ENCODE data around the gene LYPD3.
"Not testable (repeated sequence)": the region's sequence is repeated elsewhere in the genome, so short reads cannot be mapped to it uniquely, and the experiment has no call there.

The LYPD3 gene

DNA sequence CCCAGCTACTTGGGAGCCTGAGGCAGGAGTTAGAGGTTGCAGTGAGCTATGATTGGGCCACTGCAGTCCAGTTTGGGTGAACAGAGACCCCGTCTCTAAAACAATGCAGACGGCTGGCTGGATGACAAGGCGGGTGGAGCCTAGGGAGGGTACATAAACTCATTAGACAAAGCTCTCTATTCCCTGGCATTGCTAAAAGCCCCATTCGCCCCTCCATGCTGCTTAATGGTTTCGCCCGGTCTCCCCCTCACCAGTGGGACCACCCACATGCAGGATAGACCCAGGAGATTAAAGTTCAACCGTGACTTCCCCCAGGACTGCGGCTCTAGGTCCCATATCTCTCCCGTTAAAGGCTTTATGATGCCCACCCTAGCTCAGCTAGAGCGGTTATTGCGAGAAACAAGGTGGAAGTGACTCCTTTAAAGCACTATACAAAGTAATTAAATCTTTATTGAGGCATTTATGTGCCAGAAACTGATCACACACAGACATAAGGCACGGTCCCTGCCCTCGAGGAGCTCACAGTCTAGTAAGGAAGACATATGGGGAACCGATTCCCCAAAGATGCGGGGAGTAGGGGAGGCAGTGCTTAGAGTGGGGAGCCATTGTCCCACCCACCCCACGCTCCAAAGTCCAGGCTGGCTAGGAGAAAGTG is 4.9 kb downstream of the LYPD3 start:
- DNase-seq: no peak

DNA sequence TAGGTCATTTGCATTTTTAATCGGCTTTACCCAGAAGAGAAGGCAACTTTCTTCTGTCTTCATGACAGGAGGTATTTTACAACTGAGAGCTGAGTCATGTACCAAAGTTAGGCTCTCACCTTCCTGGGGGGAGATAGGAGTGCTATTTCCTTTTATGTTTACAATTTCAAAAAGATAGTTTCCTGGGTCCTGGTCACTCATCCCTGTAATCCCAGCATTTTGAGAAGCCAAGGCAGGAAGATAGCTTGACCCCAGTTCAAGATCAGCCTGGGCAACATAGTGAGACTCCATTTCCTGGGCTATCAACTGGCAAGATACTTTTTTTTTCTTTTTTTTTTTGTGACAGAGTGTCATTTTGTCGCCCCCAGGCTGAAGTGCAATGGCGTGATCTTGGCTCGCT is 7.6 kb downstream of the LYPD3 start:
- no peak for DNase-seq

DNA sequence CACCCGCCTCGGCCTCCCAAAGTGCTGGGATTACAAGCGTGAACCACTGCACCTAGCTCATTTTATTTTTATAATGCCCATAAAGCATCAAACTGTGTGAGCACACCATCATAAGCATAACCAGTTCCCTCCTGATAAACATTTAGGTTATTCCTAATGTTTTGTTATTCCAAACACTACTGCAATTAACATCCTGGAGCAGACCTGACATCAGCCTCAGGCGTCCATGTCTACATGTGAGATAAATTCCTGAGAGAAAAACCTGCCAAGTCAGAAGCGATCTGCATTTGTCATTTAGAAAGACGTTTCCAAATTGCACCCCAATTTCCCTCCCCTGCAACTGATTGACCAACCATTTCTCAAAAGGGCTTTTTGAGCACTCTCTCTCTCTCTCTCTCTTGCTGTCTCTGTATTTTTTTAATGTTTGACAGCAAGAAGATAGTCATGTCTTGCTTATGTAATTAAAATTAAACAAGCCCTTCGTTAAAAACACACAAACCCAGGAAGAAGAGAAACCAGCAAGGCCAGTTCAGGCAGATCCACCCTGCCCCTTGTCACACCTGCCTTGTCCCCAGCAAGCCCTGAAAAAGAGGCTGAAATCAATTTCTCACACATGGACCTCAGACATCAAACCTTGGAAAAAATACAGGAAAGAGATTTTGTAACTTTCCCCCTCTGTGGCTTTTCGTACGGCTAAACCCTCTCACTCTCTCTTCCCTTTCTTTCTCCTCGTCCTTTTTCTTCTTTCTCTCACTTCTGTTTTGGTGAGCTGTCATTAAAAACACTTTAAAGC is 9.9 kb downstream of the LYPD3 start:
- DNase-seq: no peak

DNA sequence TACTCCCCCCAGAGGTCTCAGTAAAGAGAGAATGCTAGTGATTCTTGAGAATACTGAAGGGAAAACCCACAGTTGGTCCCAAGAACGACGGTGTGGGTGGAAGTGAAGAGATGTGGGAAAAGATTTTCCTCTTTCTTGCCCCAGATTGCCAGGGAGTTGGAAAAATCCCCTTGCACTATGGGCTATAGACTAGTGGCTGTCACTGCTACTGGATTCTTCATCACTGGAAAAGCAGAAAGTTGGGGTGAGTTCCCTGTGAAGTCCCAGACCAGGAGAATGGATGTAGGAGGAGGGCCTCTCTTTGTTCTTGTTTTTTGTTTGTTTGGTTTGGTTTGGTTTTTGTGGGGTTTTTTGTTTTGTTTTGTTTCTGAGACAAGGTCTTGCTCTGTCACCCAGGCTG is 11.4 kb downstream of the LYPD3 start:
- DNase-seq: no peak

DNA sequence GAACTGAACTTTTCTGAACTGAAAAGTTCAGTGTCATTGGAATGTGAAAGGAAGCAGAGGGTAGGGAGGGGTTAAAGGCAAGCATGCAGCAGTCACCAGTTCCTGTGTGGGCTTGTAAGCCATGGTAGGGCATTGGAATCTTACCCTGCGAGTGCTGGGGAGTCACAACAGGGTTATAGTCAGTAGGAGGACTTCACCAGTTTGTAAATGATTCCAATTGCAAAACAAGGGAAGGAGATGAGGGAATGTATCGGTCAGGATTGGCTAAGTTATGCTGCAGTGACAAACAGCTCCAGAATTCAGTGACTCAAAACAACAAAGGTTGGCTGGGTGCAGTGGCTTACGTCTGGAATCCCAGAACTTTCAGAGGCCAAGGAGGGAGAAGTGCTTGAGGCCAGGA is 12.8 kb downstream of the LYPD3 start:
- DNase-seq: no peak

DNA sequence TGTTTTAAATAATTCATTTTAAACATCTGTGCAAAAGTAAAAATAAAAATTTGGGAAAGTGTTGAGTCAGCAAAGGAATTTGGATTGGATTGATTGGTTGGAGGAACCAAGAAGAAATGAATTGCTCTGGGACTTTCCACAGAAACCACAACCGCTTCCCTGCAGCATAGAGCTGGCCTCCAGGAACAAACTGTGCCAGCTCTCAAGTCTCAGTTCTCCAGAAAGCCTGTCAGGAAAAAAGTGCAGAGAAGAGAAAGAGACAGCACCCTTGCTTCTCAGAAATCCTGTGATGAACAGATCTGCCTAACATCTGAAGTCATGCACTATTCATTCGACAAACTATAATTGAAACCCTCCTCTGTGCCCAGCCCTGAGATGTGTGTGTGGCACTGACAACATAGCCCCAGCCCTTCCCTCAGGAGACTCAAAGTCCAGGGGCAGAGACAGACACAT is 14.8 kb downstream of the LYPD3 start:
- peak; percentile 47 for DNase-seq

DNA sequence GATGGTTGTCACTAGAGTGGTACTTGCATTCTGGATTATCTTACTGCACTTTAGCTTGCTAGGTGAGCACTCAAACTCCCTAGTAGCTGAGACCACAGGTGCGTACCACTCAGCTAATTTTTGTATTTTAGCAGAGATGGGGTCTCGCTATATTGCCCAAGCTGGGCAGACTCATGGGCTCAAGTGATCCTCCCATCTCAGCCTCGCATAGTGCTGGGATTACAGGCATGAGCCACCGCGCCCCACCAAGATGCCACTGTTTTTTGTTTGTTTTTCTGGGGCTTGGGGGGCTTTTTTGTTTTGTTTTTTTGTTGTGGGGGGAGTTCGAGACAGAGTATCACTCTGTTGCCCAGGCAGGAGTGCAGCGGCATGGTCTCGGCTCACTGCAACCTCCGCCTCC is 17.8 kb downstream of the LYPD3 start:
- no peak for DNase-seq

DNA sequence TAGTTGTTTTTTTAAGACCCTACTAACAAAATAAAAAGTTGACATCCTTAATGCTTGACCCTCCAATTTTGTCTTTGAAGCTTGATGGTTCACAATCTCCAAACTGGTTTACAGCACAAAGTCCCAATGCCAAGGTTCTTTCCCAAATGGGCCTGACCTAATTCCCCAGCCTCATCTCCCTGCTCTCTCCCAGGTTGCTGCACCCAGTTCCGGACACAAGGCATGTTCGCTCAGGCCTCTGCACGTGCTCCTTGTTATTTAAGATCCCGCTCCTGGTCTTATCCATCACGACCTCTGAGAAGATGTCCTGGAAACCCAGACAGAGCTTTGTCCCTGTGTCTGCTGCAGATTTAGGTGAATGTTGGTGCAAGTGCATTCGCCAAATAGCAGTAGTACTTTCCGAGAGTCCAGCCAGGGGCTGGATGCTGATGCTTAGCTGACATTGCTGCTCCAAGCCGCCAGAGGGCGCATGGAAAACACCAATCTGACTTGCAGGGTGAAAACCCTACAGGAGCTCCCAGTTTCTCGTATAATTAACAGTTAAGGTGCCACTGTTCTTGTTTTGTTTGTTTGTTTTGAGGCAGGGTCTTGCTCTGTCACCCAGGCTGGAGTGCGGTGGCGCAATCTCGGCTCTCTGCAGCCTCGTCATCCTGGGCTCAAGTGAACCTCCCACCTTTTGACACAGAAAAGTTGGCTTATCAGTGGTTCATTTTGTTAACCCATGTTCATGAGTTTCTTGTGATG is 18.5 kb downstream of the LYPD3 start:
- DNase-seq: peak; percentile 69

DNA sequence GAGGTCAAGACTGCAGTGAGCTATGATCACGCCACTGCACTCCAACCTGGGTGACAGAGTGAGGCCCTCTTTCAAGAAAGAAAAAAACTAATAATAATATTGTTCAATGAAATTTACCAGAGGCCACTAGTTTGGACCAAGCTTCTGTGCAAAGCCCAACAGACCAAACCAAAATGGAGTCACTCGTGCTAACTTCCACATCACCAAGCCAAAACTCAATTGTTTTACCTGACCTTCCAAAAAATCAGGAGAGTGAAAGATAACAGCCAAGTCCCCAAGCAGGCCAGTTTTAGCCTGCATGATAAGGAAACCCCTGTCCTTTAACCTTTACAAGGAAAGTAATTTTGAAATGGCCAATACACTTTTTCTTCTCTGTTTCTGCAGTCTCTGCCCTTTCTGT is 20.0 kb downstream of the LYPD3 start:
- DNase-seq: no peak

DNA sequence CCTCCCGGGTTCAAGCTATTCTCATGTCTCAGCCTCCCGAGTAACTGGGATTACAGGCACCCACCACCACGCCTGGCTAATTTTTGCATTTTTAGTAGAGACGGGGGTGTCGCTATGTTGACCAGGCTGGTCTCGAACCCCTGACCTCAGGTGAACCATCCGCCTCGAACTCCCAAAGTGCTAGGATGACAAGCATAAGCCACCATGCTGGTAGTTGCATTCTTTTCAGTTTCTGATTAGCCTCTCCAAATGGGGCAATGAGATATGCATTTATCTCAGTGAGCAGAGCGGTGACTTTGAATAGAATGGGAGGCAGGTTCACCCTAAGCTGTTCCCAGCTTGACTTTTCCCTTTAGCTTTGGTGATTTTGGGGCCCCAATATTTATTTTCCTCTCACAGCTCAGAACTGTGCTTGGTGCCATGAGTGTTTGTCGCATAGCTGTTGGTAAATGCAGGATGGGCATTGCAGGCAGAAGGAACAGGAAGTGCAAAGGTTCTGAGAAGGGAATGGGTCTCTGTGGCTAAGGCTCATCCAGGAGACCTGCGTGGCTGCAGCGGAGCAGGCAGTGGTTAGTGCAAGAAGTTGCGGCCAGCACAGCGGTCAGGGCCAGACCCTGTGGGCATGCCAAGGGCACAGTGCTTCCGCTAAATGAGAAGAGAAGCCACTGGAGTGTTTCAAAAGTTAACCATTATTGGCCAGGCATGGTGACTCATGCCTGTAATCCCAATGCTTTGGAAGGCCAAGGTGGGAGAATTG is 20.7 kb downstream of the LYPD3 start:
- DNase-seq: no peak

DNA sequence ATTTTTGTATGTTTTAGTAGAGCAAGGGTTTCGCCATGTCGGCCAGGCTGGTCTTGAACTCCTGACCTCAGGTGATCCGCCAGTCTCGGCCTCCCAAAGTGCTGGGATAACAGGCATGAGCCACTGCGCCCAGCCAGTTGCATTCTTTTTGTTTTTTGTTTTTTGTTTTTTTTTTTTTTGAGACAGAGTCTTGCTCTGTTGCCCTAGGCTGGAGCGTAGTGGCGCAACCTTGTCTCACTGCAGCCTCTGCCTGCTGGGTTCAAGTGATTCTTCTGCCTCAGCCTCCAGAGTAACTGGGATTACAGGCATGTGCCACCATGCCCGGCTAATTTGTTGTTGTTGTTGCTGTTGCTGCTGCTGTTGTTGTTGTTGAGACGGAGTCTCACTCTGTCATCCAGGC is 21.3 kb downstream of the LYPD3 start:
- not testable (repeated sequence) for DNase-seq

DNA sequence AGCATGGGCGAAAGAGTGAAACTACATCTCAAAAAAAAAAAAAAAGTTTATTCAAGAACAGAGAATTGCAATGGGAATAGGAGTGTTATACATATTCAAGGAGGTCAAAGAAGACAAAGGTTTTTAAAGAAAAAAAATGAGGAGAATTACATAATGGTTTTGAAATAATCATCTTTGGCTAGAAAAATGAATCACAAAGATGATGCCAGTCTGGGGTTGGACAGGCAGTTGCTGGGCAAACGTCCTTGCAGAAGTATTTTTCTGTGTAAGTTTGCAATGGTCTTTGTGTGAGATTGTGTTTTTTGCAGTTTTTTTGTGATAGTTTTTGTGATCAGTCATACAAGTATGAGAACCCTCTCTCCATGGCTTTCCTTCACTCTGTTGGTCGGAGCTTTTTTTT is 23.7 kb downstream of the LYPD3 start:
- DNase-seq: no peak

DNA sequence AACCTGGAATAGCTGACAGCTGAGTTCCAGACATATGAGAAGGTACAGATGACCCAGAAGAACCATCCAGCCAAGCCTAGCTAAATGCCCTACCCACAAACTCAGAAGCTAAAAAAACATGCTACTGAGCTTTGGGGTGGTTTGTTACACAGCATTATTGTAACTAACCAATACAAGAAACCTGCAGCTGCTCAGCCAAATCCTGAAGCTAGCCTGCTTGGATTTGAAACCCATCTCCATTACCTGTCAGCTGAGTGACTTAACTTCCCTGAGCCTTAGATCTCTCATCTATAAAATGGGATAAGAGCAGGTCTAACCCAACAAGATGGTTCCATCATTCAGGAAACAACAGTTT is 25.7 kb downstream of the LYPD3 start:
- no peak for DNase-seq

DNA sequence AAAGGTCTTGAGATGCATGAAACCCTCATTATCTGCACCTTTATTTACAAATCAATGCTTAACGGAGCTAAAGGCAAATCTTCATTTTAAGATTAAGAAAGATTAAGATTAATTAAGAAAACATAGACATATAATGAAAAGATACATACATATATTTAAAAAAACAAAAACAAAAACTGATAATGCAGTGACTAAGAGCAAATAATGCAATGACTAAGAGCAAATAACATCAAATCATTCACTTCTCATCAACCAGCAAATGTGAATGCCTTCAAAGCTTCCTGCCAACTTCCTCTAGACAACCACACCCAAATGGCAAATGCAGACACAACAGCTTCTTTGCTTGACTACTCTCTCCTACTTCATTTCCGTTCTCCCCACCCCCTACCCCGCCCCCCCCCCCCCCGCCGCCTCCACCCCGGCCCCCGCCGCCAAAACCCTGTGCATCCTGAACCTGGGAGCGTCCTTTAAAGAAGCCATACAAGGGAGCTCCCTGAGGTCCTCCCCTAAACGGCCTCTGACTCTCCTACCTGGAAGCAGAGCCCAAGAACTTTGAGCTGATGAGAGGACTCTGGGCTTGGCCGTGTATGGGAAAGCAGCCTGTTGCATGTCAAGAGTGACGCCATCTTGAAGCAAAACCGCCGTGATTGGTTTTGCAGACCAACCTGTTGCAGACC is 26.2 kb downstream of the LYPD3 start:
- peak; percentile 32 for DNase-seq

DNA sequence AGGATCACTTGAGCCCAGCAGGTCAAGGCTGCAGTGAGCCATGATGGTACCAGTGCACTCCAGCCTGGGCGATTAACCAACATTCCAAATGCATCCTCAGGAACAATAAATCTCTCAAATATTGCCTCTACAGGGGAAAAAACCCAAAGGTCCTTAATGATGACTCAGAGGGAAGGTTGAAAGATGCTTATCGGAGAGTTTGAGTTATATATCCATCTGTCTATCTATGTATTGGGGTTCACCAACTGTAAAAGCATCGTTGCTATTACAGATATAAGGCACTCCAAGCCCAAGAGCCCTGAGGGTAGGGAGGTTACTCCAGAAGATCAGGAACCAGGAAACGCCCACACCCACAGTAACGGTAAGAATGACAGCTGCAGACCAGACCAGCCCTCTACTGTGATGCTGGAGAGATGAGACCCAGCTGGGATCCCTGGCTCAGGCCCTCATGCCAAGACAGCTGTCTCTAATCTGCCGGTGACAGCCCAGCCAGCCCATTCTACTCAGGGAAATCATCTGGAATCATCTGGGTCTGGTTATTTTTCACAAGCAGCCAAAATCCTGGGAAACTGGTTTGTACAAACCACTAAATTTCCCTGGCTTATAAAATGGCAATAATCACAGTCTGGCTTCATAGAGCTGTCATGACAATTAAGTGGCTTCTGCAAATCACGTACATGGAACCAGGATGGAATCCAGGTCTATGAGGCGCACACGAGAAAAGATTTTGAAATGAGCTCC is 26.9 kb downstream of the LYPD3 start:
- DNase-seq: peak; percentile 66

DNA sequence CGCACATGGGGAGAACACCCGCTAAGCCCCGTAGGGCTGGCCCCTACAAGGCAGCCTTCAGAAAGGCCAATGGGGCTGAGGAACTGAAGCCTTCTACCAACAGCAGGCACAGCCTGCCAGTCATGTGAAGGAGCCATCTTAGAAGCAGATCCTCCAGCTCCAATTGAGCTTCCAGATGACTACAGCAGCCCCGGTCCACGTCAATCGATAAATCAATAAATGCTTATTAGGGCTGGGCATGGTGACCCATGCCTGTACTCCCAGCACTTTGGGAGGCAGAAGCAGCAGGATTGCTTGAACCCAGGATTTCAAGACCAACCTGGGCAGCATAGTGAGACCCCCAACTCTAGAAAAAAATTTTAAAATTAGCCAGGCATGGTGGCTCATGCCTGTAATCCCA is 27.7 kb downstream of the LYPD3 start:
- no peak for DNase-seq

DNA sequence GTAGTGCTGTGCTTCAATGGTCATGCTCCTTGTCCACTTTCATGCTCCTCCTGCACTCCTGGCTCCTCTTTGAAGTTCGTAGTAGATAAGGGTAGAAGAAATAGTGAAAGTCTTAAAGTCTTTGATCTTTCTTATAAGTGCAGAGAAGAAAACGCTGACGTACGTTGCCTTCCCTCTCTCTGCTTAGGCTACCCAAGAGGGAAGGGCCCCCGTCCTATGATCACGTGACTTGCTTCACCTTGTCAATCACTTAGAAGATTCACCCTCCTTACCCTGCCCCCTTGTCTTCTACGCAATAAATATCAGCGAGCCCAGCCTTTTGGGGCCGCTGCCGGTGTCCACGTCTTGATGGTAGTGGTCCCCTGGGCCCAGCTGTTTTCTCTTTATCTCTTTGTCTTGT is 28.1 kb downstream of the LYPD3 start:
- DNase-seq: not testable (repeated sequence)

DNA sequence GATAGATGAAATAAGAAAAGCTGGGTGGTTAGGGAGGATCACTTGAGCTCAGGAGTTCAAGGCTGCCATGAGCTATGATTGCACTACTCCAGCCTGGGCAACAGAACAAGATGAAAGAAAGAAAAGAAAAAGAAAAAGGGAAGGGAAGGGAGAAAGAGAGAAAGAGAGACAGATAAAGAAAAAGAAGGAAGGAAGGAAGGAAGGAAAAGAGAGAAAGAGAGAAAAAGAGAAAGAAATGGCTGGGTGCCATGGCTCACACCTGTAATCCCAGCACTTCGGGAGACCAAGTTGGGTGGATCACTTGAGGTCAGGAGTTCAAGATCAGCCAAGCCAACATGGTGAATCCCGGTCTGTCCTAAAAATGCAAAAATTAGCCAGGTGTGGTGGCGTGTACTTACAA is 29.6 kb downstream of the LYPD3 start:
- no peak for DNase-seq

DNA sequence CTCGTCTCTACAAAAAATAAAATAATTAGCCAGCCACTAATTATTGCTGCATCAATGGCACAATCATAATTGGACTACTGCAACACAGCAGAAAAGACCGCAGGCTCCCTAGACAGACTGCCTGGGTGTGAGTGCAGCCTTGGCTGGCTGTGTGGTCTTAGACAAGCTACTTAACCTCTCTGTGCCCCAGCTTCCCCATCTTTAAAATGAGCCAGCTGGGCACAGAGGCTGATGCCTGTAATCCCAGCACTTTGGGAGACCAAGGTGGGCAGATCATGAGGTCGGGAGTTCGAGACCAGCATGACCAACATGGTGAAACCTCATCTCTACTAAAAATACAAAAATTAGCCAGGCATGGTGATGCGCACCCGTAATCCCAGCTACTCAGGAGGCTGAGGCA is 31.7 kb downstream of the LYPD3 start:
- no peak for DNase-seq

DNA sequence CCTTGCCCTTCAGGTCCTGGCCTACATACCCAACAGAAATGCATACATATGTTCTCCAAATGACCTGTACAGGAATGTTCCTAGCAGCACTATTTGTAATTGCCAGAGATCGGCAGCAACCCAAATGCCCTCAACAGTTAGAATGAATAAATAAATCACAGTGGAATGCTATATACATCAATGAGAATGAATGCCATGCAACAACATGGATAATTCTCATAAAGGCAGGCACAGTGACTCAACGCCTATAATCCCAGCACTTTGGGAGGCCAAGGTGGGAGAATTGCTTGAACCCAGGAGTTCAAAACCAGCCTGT is 32.1 kb downstream of the LYPD3 start:
- no peak for DNase-seq

DNA sequence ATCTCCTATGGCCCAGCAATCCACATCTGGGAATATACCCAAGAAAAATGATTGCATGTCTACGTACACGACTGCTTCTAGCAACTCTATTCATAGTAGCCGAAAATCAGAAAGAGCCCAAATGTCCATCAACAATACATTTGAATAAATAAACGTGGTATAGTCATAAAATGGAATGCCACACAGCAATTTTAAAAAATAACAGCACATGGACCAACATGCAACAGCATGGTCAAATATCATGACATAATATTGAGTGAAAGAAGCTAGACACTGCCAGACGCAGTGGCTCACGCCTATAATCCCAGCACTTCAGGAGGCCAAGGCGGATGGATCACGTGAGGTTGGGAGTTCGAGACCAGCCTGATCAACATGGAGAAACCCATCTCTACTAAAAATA is 34.4 kb downstream of the LYPD3 start:
- DNase-seq: no peak
